Endothelial cell of umbilical vein (primary cell): ENCODE data around the gene PSD2. TPM values are rescaled to one million over a fixed set of nuclear protein-coding genes. Genes with fewer than 3 reads are reported as not detected.

Experiments used
- Bru-seq: library from RNA; stranded (reverse); fragments of 400-500 nt; gene quantifications from one replicate; lab custom pipeline; 2021; lab: Mats Ljungman, UMichigan
- BruChase-seq, 2 experiments: library from RNA; stranded (reverse); fragments of 400-500 nt; gene quantifications; one replicate each; lab custom pipeline; 2021; lab: Mats Ljungman, UMichigan
- BruUV-seq: library from RNA; stranded (reverse); fragments of 400-500 nt; replicated peaks from 2 replicates; lab custom pipeline; 2021; lab: Mats Ljungman, UMichigan
- CTCF ChIA-PET: fragments of 300-600, 350-600 bp; sonication (Branson Sonifier 250); formaldehyde crosslinking; loops from one replicate; lab custom pipeline; 2021; ENCODE audit warnings: antibody characterized with exemption, inconsistent platforms; lab: Charles Lee
- POLR2A ChIA-PET: fragments of 300-600, 350-600 bp; sonication (Branson Sonifier 250); formaldehyde crosslinking; loops from one replicate; lab custom pipeline; 2021; ENCODE audit warnings: antibody characterized with exemption, inconsistent platforms; lab: Charles Lee
- DNase-seq: peaks from one replicate; pipeline ENCODE4 v3.0.0-alpha.2; 2011; ENCODE audit warnings: low read depth, low spot score
- FAIRE-seq: peaks from 2 replicates; lab custom pipeline; 2011; peaks lifted over from hg19 to GRCh38; lab: Jason Lieb, UNC
- H2AFZ ChIP-seq: 2 replicates; pipeline ENCODE4 v1.6.0; 2012; ENCODE audit warnings: low read depth, low read length, control low read depth, inconsistent platforms
- H3K27ac ChIP-seq: 2 replicates; pipeline ENCODE4 v1.5.1; 2011; ENCODE audit warnings: low read depth, mild to moderate bottlenecking, control low read depth, low read length, moderate library complexity; ENCODE audit not compliant: insufficient read depth
- H3K27me3 ChIP-seq, 2 experiments: 2 replicates each; pipeline versions ENCODE4 v1.6.0 to v1.6.1; 2011; ENCODE audit warnings: low read length in 2 of 2, mixed read lengths in 1 of 2; ENCODE audit not compliant: control insufficient read depth in 2 of 2, insufficient read depth in 2 of 2
- H3K36me3 ChIP-seq, 2 experiments: 2 replicates in 1 of 2; 3 replicates in 1 of 2; pipeline ENCODE4 v1.5.1; 2011; ENCODE audit warnings: low read length in 2 of 2, mild to moderate bottlenecking in 1 of 2, moderate library complexity in 1 of 2; ENCODE audit not compliant: control insufficient read depth in 2 of 2, insufficient read depth in 2 of 2; ENCODE audit errors: extremely low read depth in 1 of 2
- H3K4me1 ChIP-seq: 3 replicates; pipeline ENCODE4 v1.5.1; 2011; ENCODE audit warnings: mild to moderate bottlenecking, low read length; ENCODE audit not compliant: control insufficient read depth, insufficient read depth; ENCODE audit errors: extremely low read depth
- H3K4me2 ChIP-seq: 2 replicates; pipeline ENCODE4 v1.6.1; 2011; ENCODE audit warnings: low read length, control low read depth, mixed read lengths; ENCODE audit not compliant: insufficient read depth
- H3K4me3 ChIP-seq, 3 experiments: fragments of 200-600 bp in 1 of 3; sonication (generic), shearing (Covaris generic) in 1 of 3; replicated peaks in 1 of 3; 2 replicates each; pipeline ENCODE4 v1.5.1; 2011 to 2016; ENCODE audit warnings: control low read depth in 3 of 3, low read length in 3 of 3, mild to moderate bottlenecking in 2 of 3, inconsistent platforms in 1 of 3, low read depth in 1 of 3, moderate library complexity in 1 of 3; ENCODE audit not compliant: insufficient read depth in 1 of 3
- H3K79me2 ChIP-seq: 2 replicates; pipeline ENCODE4 v1.6.0; 2012; ENCODE audit warnings: low read length, inconsistent platforms; ENCODE audit not compliant: control insufficient read depth, insufficient read depth
- H3K9ac ChIP-seq: replicated peaks from 2 replicates; pipeline ENCODE3; 2011; ENCODE audit warnings: low read length, control low read depth; ENCODE audit not compliant: insufficient read depth; ENCODE audit errors: extremely low read depth
- H3K9me1 ChIP-seq: replicated peaks from 3 replicates; pipeline ENCODE4 v1.6.0; 2011; ENCODE audit warnings: mild to moderate bottlenecking, low read length; ENCODE audit not compliant: control insufficient read depth, insufficient read depth; ENCODE audit errors: extremely low read depth
- H3K9me3 ChIP-seq: replicated peaks from 2 replicates; pipeline ENCODE4 v1.5.1; 2012; ENCODE audit warnings: low read length, inconsistent platforms; ENCODE audit not compliant: control insufficient read depth, insufficient read depth
- H4K20me1 ChIP-seq: replicated peaks from 2 replicates; pipeline ENCODE3; 2011; ENCODE audit warnings: mild to moderate bottlenecking, low read length; ENCODE audit not compliant: control insufficient read depth, insufficient read depth; ENCODE audit errors: extremely low read depth
- CTCF ChIP-seq, 2 donors: IDR thresholded peaks; 1 replicate in 1 of 2; 2 replicates in 1 of 2; pipeline ENCODE4 v1.5.1; 2011; ENCODE audit warnings: low read length in 2 of 2, mild to moderate bottlenecking in 2 of 2, moderate library complexity in 2 of 2, control low read depth in 1 of 2, inconsistent platforms in 1 of 2, low read depth in 1 of 2; ENCODE audit not compliant: insufficient read depth in 1 of 2; ENCODE audit errors: extremely low read depth in 1 of 2
- EZH2 ChIP-seq: IDR thresholded peaks from 2 replicates; pipeline ENCODE4 v1.6.1; 2012; ENCODE audit warnings: borderline replicate concordance, low read depth, mild to moderate bottlenecking, moderate library complexity, low read length, inconsistent platforms; ENCODE audit not compliant: severe bottlenecking
- FOS ChIP-seq: IDR thresholded peaks from 2 replicates; pipeline ENCODE4 v1.6.1; 2011; ENCODE audit warnings: mild to moderate bottlenecking, low read length, moderate library complexity, borderline replicate concordance; ENCODE audit not compliant: insufficient read depth
- GATA2 ChIP-seq: IDR thresholded peaks from 2 replicates; pipeline ENCODE4 v1.7.0; 2011; ENCODE audit warnings: low read depth, mild to moderate bottlenecking, moderate library complexity, mixed read lengths, low read length; ENCODE audit not compliant: insufficient read length, insufficient read depth
- JUN ChIP-seq: IDR thresholded peaks from 2 replicates; pipeline ENCODE4 v1.6.1; 2011; ENCODE audit warnings: borderline replicate concordance, low read depth; ENCODE audit not compliant: insufficient read length, insufficient read depth
- POLR2A ChIP-seq: IDR thresholded peaks from 2 replicates; pipeline ENCODE4 v1.6.1; 2012; ENCODE audit warnings: low read depth, mild to moderate bottlenecking, control low read depth, low read length
- POLR2AphosphoS5 ChIP-seq: IDR thresholded peaks from 2 replicates; pipeline ENCODE4 v1.6.1; 2012; ENCODE audit warnings: low read depth, mild to moderate bottlenecking, control low read depth, low read length, moderate library complexity; ENCODE audit not compliant: insufficient read depth
- dilution Hi-C: fragments of 300-500 bp; cut with MboI; formaldehyde crosslinking; loops from one replicate; pipeline ENCODE4 v1.15.0; 2019; ENCODE audit warnings: low sequenced_read_pairs; ENCODE audit not compliant: extremely low pct_ligation_motif_present
- intact Hi-C: fragments of 100-400 bp; cut with micrococcal nuclease; formaldehyde crosslinking; loops from one replicate; pipeline ENCODE4 v1.10.0; 2022
- long read RNA-seq: library from polyadenylated mRNA; stranded (forward); transcript quantifications from one replicate; pipeline ENCODE4 v2.0.0, GENCODE V29; 2021
- polyA minus RNA-seq, 3 experiments: library from RNA; depleted of rRNA, polyadenylated mRNA; stranded (reverse); fragments of >200 nt; gene quantifications; 1 replicate in 1 of 3; 2 replicates in 2 of 3; pipeline ENCODE4 v1.2.3, GENCODE V29; 2011
- polyA plus RNA-seq, 4 experiments: library from polyadenylated mRNA; depleted of rRNA in 3 of 4; stranded (reverse) in 3 of 4; unstranded in 1 of 4; fragments of >200 nt; gene quantifications; 2 replicates each; pipeline versions ENCODE4 v1.2.1 to v1.2.3, GENCODE V29; 2011 to 2012; ENCODE audit warnings: missing spikeins in 1 of 4
- total RNA-seq: library from RNA; stranded (reverse); gene quantifications from 2 replicates; pipeline ENCODE4 v1.2.3, GENCODE V29; 2021
- TF ChIP-seq, protein P1 (sequence below): IDR thresholded peaks from 2 replicates; pipeline ENCODE4 v1.6.1; 2011; ENCODE audit not compliant: insufficient read depth, insufficient read length

PSD2 gene
- total RNA-seq, result not detected in 2 replicates
- polyA plus RNA-seq, result not detected in 2 replicates
- not detected in 2 replicates for polyA plus RNA-seq (2011; cell fraction: cytosol; rRNA removed)
- 0.04 TPM in 1 of 2 replicates, not detected in the other for polyA plus RNA-seq (2011; cell fraction: nucleus; rRNA removed)
- not detected in 2 replicates for polyA plus RNA-seq (2012)
- polyA minus RNA-seq, result 0.07 TPM in 1 of 2 replicates, not detected in the other
- polyA minus RNA-seq (2011; cell fraction: cytosol; rRNA and poly(A)+ RNA removed), result not detected
- not detected in 2 replicates for polyA minus RNA-seq (2011; cell fraction: nucleus; rRNA and poly(A)+ RNA removed)
- Bru-seq, nascent RNA, result percentile 4 among the genes with signal in this experiment
- percentile 2 among the genes with signal in this experiment for BruChase-seq, experiment 1, labeled RNA remaining after a 6-hour chase
- percentile 8 among the genes with signal in this experiment for BruChase-seq, experiment 2, labeled RNA remaining after a 2-hour chase
- long read RNA-seq, result 0 reads

GRCh38 chr5:139795074-139796001 lies at the start of gene PSD2:
Gene PSD2, plus strand, starts transcription at chr5:139795808. Its CDS starts 13,633 bp downstream, at chr5:139809441.
- Histone ChIP-seq H3K9me3 (no peaks in the 10 kb centered on the region), H2AFZ (no peak within 1 kb of the TSS), H3K4me2 (no peak within 1 kb of the TSS), H3K79me2 (no peaks in the 10 kb centered on the region), H3K27ac (no peak within 1 kb of the TSS), H3K27me3 (peaks cover 48% of the 10 kb centered on the region in 2 experiments), H3K4me3 (no peak within 1 kb of the TSS), H3K36me3 (no peaks in the 10 kb centered on the region), H3K9ac (no peak within 1 kb of the TSS), H3K4me1 (no peaks in the 10 kb centered on the region), H4K20me1 (no peaks in the 10 kb centered on the region), H3K9me1 (no peaks in the 10 kb centered on the region)
- TF ChIP-seq FOS (no peak), POLR2A (no peak), POLR2AphosphoS5 (no peak), CTCF (IDR thresholded peaks at IDR 0.05; ENCODE audit: extremely low read depth in 1 of 2, insufficient read depth in 1 of 2, low read depth in 1 of 2, low read length in 2 of 2) (no peak), JUN (no peak), GATA2 (no peak), EZH2 (no peak)
- TF ChIP-seq, protein P1, sequence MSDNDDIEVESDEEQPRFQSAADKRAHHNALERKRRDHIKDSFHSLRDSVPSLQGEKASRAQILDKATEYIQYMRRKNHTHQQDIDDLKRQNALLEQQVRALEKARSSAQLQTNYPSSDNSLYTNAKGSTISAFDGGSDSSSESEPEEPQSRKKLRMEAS, result no peak
- CTCF ChIA-PET, result interaction anchor here (1.2 kb wide), 1 partner anchor 8 kb away, joined by 5 read pairs; no protein-coding TSS in a partner anchor
- no TSS peak for BruUV-seq
- POLR2A ChIA-PET, result no interaction called here
- intact Hi-C loops, result no loop called here
- dilution Hi-C loops, result no loop called here
- FAIRE-seq (no peak), DNase-seq (no peak)
